Activated CD8-positive, alpha-beta T cell treated with anti-CD3 and anti-CD28 coated beads, Interleukin-2, amount 10 ng/mL, durations not matched to agents 7 days and 5 days (primary cell): Measurements from ENCODE around the gene DTNB. TPM values are rescaled to one million over a fixed set of nuclear protein-coding genes. Genes with fewer than 3 reads are reported as not detected.

Experiments used
- ATAC-seq: fragments of 150-1000 bp; cut with Tn5 transposase; one replicate; pipeline ENCODE4 v1.10.0; 2021; ENCODE audit warnings: moderate library complexity
- CTCF ChIA-PET: fragments of 350-600 bp; sonication (Branson Sonifier 250); formaldehyde crosslinking; loops from one replicate; lab custom pipeline; 2021; ENCODE audit warnings: antibody characterized with exemption; lab: Charles Lee
- POLR2A ChIA-PET: fragments of 350-600 bp; sonication (Branson Sonifier 250); formaldehyde crosslinking; loops from one replicate; lab custom pipeline; 2021; ENCODE audit warnings: antibody characterized with exemption; lab: Charles Lee
- DNase-seq: peaks from one replicate; pipeline ENCODE4 v3.0.0-alpha.2; 2020
- H3K27ac Mint-ChIP-seq: one replicate; pipeline ENCODE4 v1.8.0; 2021; ENCODE audit warnings: mild to moderate bottlenecking, mixed read lengths
- H3K27me3 Mint-ChIP-seq: one replicate; pipeline ENCODE4 v1.8.0; 2021; ENCODE audit warnings: low read depth, mixed read lengths
- H3K36me3 Mint-ChIP-seq: one replicate; pipeline ENCODE4 v1.8.0; 2021; ENCODE audit warnings: low read depth, mixed read lengths
- H3K4me1 Mint-ChIP-seq: one replicate; pipeline ENCODE4 v1.8.0; 2021; ENCODE audit warnings: low read depth, mixed read lengths
- H3K4me3 Mint-ChIP-seq: one replicate; pipeline ENCODE4 v1.8.0; 2021; ENCODE audit warnings: mild to moderate bottlenecking, mixed read lengths
- H3K9me3 Mint-ChIP-seq: one replicate; pipeline ENCODE4 v1.8.0; 2022; ENCODE audit warnings: mixed read lengths; ENCODE audit not compliant: insufficient read depth
- total RNA-seq, 2 experiments: library from RNA; stranded (reverse); gene quantifications; one replicate each; pipeline ENCODE4 v1.2.3, GENCODE V29; 2021

The DTNB gene
- total RNA-seq, 2 experiments from 2014 or later = 29.2 to 31.2 TPM

DNA sequence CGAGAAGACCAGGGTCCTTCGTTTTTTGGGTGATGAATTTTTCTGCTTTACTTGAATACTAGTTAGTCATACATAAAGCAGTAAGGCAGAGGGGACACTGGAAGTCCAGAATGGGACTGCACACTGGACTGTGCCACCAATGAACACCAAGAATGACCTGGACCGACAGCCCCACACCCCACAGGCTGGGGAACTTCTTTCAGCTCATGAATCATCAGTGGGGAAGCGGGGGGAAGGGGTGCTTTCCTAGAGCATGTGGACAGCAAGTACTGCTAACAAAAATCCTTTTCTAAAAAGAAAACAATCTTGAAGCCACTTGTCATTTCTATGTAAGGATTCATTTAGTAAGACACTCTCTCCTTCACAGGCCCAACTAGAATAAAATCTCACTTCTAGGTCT, 86.0 kb downstream of the DTNB start:
- H3K4me3 Mint-ChIP-seq = no peak overlapping the region
- DNase-seq (no peak), ATAC-seq (no peak)
- no peaks in the 10 kb centered on the region for H3K27me3 Mint-ChIP-seq
- ChIA-PET POLR2A (interaction anchor here (0.7 kb wide), 1 partner anchor 286 kb away, joined by 3 read pairs; no protein-coding TSS in a partner anchor), CTCF (interaction anchor here (0.5 to 1.2 kb wide), 2 partner anchors 12 to 21 kb away, joined by 3 read pairs; no protein-coding TSS in a partner anchor)
- peaks cover 3% of the 10 kb centered on the region for H3K36me3 Mint-ChIP-seq
- peaks cover 37% of the 10 kb centered on the region for H3K4me1 Mint-ChIP-seq
- no peak overlapping the region for H3K27ac Mint-ChIP-seq
- H3K9me3 Mint-ChIP-seq = no peaks in the 10 kb centered on the region

DNA sequence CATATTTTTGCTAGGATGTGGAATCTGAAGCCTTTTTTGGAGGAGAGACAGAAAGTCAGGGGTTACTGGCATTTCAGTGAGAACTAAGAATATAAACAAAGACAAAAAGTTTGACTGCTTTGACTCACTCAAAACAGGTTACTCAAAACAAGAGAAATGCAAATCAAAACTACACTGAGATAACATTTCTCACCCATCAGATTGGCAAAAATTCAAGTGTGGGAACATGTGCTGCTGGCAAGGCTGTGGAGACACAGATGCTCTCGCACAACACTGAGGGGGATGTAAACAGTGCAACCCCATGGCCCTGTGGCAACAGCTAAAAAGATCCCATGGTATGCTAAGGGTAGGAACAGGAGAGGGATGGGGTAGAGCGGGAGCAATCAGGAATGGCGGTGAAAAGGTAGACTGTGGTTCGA, 86.6 kb downstream of the DTNB start:
- H3K4me1 Mint-ChIP-seq = peaks cover 30% of the 10 kb centered on the region
- ChIA-PET POLR2A (interaction anchor here (0.7 kb wide), 1 partner anchor 285 kb away, joined by 3 read pairs; no protein-coding TSS in a partner anchor), CTCF (interaction anchor here (0.5 to 2.9 kb wide), 2 partner anchors 11 to 20 kb away, joined by 3 to 8 read pairs; no protein-coding TSS in a partner anchor)
- no peak overlapping the region for H3K4me3 Mint-ChIP-seq
- no peak overlapping the region for H3K27ac Mint-ChIP-seq
- no peaks in the 10 kb centered on the region for H3K36me3 Mint-ChIP-seq
- DNase-seq (no peak), ATAC-seq (no peak)
- no peaks in the 10 kb centered on the region for H3K27me3 Mint-ChIP-seq
- no peaks in the 10 kb centered on the region for H3K9me3 Mint-ChIP-seq

DNA sequence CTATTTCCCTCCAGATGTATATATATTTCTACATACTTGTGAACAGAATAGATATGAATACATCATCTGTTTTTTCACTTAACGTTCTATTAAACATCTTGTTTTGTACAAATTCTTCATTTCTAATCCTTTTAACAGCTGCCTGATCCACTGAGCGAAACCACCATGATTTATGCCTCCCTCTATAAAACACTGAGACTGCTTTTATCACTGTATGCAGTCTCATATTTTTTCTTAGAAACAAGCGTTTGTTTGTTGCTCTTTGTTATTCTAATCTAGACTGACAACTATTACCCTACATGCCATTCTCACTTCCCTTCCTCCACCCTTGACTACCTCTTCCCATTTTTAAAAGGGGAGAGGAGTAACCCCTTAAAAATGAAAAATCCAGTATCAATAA, 88.2 kb downstream of the DTNB start:
- ChIA-PET POLR2A (interaction anchor here (0.7 kb wide), 1 partner anchor 116 kb away, joined by 4 read pairs; no protein-coding TSS in a partner anchor), CTCF (interaction anchor here (1.0 to 2.9 kb wide), 2 partner anchors 18 to 22 kb away, joined by 3 to 8 read pairs; no protein-coding TSS in a partner anchor)
- Mint-ChIP-seq H3K9me3 (no peaks in the 10 kb centered on the region), H3K27ac (no peak overlapping the region), H3K36me3 (no peaks in the 10 kb centered on the region), H3K4me3 (no peak overlapping the region), H3K27me3 (no peaks in the 10 kb centered on the region), H3K4me1 (peaks cover 26% of the 10 kb centered on the region)
- ATAC-seq (no peak), DNase-seq (no peak)

DNA sequence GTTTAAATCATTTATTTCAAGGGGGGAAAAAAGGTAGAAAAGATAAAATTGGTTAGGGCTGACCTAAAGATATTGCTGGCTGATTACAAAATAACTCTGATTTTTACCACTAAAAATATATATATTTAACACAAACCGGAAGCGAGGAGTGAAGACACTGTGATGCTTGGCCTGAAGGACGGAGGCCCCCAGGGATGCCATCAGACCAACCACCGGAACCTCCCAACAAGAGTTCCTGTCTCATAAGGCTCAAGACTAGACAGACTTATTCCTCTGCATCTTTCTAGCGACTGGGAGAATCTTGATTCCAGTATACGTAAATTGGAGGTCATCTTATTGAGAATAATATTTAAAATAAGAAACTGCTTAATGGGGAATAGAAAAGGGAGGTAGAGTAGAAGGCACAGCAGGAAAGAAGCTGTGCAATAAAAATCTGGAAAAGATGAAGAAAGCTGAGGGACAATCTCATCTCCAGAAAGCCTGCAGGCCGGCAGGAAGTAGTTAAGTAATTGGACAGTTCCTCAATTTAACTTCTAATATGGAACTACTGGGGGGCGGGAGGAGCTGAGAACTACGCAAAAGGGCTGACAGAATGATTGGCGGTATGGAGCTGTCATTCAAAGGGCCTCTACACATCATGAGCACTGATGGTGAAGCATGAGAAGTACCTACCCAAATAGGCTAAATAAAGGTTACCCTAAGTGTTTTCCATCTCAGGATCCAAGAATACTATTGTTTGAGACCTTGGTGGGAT, 91.1 kb downstream of the DTNB start:
- Mint-ChIP-seq H3K4me1 (peaks cover 9% of the 10 kb centered on the region), H3K9me3 (no peaks in the 10 kb centered on the region), H3K27me3 (no peaks in the 10 kb centered on the region), H3K27ac (no peak overlapping the region), H3K4me3 (no peak overlapping the region), H3K36me3 (peaks cover 6% of the 10 kb centered on the region)
- DNase-seq (no peak), ATAC-seq (no peak)
- POLR2A ChIA-PET = no interaction called here
- CTCF ChIA-PET = interaction anchor here (1.2 kb wide), 1 partner anchor 15 kb away, joined by 4 read pairs; no protein-coding TSS in a partner anchor

DNA sequence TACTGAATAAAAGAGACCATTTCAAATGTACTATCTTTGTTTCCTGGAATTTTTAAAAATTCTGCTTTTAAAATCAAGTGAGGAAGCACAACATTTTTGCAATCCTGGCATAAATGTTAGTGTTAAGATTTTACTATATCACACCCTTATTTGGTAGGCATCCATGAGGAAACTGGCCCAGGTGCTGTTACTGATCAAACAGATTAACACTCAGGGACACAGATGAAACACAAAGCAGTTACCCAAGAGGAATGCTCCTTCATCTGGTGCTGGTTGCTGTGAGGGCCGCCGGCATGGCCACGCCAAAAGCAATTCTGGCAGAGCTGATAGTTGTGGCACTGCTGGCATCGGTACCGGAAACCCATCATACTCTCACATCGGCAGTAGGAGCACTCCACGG, 96.8 kb downstream of the DTNB start:
- DNase-seq (no peak), ATAC-seq (no peak)
- ChIA-PET POLR2A (no interaction called here), CTCF (no interaction called here)
- no peaks in the 10 kb centered on the region for H3K27me3 Mint-ChIP-seq
- H3K27ac Mint-ChIP-seq = no peak overlapping the region
- no peak overlapping the region for H3K4me3 Mint-ChIP-seq
- H3K4me1 Mint-ChIP-seq = no peaks in the 10 kb centered on the region
- peaks cover 8% of the 10 kb centered on the region for H3K36me3 Mint-ChIP-seq
- no peaks in the 10 kb centered on the region for H3K9me3 Mint-ChIP-seq

DNA sequence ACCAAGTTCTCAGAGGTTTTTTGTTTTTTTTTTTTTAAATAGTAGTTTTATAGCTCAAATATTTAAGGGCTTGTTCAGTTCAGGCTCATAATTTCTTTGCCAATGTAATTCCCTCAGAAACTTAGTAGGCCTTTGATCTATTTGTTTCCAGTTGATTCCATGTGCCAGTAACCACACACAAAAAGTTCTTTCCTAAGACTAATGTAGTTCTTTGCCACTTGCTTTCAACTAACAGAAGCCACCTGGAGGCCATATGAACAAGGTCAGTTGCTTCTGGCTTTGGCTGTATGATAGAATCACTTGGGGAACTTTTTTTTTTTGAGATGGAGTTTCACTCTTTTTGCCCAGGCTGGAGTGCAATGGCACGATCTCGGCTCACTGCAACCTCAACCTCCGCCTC, 100.7 kb downstream of the DTNB start:
- ATAC-seq = no peak
- ChIA-PET POLR2A (no interaction called here), CTCF (no interaction called here)
- Mint-ChIP-seq H3K27me3 (no peaks in the 10 kb centered on the region), H3K36me3 (peaks cover 2% of the 10 kb centered on the region), H3K4me1 (no peaks in the 10 kb centered on the region), H3K27ac (no peak overlapping the region), H3K9me3 (no peaks in the 10 kb centered on the region), H3K4me3 (no peak overlapping the region)
- DNase-seq = no peak

DNA sequence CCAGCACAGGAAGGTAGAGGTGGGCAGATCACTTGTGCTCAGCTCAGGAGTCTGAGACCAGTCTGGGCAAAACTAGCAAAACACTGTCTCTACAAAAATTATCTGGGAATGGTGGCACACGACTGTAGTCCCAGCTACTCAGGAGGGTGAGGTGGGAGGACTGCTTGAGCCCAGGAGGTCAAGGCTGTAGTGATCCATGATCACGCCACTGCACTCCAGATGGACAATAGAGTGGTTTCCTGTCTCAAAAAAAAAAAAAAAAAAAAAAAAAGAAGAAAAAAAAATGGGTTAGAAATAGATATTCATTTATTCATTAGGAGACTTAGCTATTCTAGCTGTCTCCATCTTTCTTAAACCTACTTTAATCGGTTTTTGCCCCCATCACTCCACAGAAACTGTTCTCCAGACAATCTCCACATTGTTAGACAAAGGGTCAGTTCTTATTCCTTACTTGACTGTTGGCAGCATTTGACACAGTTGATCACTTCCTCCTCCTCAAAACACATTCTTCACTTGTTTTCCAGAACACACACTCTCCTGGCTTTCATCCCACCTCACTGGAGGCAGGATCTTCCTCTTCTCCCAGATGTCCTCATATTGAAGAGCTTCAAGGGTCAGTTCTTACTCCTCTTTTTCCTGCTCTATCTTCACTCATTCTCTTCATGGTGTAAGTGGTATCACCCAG, 103.1 kb downstream of the DTNB start:
- no peaks in the 10 kb centered on the region for H3K9me3 Mint-ChIP-seq
- no peak for DNase-seq
- H3K4me3 Mint-ChIP-seq = no peak overlapping the region
- H3K4me1 Mint-ChIP-seq = peaks cover 19% of the 10 kb centered on the region
- no peak for ATAC-seq
- H3K27ac Mint-ChIP-seq = no peak overlapping the region
- POLR2A ChIA-PET = no interaction called here
- no peaks in the 10 kb centered on the region for H3K36me3 Mint-ChIP-seq
- CTCF ChIA-PET = interaction anchor here (0.6 kb wide), 1 partner anchor 208 kb away, joined by 3 read pairs; no protein-coding TSS in a partner anchor
- no peaks in the 10 kb centered on the region for H3K27me3 Mint-ChIP-seq

DNA sequence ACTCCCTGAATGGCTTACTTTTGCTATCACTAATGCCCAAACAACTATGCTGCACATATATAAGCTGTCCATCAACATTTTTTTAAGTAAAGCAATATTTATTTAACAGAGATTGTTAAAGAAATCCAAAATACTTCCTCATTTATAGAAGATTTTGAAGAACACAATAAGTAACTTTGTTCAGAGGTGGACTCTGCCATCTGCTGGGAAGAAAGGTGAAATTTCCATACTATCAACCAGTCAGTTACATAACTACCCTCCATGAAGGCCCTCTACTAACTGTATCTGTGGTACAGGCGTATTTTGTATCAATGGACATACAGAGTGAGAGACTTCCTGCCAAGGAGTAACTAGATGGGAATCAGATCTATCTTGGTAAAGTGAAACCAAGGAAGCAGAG, 106.0 kb downstream of the DTNB start:
- POLR2A ChIA-PET = interaction anchor here (1.1 kb wide), 1 partner anchor 9 kb away, joined by 3 read pairs; no protein-coding TSS in a partner anchor
- Mint-ChIP-seq H3K4me3 (no peak overlapping the region), H3K27me3 (no peaks in the 10 kb centered on the region), H3K4me1 (peaks cover 19% of the 10 kb centered on the region), H3K36me3 (peaks cover 4% of the 10 kb centered on the region), H3K27ac (peak overlapping the region; percentile 73), H3K9me3 (no peaks in the 10 kb centered on the region)
- DNase-seq (peak; percentile 52), ATAC-seq (peak; percentile 74)
- CTCF ChIA-PET = interaction anchor here (0.8 to 3.5 kb wide), 33 partner anchors 9 to 592 kb away, joined by 3 to 25 read pairs (median 5); no protein-coding TSS in a partner anchor

DNA sequence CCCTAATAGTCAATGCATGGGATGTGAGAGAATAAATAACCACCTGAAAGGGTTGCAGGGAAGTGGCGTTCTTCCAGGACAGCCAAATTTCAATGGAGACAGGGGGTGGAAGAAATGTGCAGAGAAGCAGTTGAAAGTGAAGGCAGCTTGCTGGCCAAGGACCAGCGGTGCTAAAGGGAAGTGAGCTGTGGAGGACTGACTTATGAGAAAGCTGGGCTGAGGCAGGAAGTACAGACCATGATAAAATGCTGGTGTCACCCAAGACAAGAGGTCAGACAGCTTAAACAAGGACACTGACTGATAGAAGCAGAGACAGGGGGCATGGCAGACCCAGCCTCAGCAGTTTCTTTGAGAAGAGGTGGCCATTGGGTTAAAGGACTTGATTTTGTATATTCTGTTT, 106.7 kb downstream of the DTNB start:
- ChIA-PET POLR2A (interaction anchor here (1.1 kb wide), 1 partner anchor 8 kb away, joined by 3 read pairs; no protein-coding TSS in a partner anchor), CTCF (interaction anchor here (0.6 to 3.5 kb wide), 48 partner anchors 8 to 591 kb away, joined by 3 to 25 read pairs (median 4); no protein-coding TSS in a partner anchor)
- Mint-ChIP-seq H3K27ac (peak overlapping the region; percentile 73), H3K27me3 (no peaks in the 10 kb centered on the region), H3K36me3 (peaks cover 6% of the 10 kb centered on the region), H3K4me1 (peaks cover 24% of the 10 kb centered on the region), H3K4me3 (no peak overlapping the region), H3K9me3 (no peaks in the 10 kb centered on the region)
- ATAC-seq (peak; percentile 67), DNase-seq (peak; percentile 41)

DNA sequence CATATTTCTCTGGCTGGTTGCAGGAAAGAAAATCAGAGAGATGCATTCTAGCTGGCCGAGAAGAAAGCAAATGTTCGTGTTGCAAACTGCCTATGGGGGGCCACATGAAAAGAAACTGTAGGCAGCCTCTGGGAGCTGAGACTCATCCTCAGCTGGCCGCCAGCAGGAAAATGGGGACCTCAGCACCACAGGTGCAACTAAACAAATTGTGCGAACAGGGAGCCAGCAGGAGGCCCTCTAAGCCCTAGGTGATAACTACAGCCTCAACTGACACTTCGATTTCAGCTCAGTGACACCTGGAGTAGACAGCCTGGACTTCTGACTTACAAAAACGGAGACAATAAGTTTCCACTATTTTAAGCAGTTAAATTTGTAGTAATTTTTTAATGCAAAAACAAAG, 107.3 kb downstream of the DTNB start:
- CTCF ChIA-PET = interaction anchor here (0.6 to 3.5 kb wide), 31 partner anchors 8 to 590 kb away, joined by 3 to 25 read pairs (median 5); no protein-coding TSS in a partner anchor
- H3K9me3 Mint-ChIP-seq = no peaks in the 10 kb centered on the region
- POLR2A ChIA-PET = interaction anchor here (1.3 kb wide), 1 partner anchor 271 kb away, joined by 3 read pairs; no protein-coding TSS in a partner anchor
- no peak overlapping the region for H3K27ac Mint-ChIP-seq
- DNase-seq (no peak), ATAC-seq (no peak)
- no peaks in the 10 kb centered on the region for H3K27me3 Mint-ChIP-seq
- H3K4me1 Mint-ChIP-seq = peaks cover 27% of the 10 kb centered on the region
- H3K36me3 Mint-ChIP-seq = peaks cover 7% of the 10 kb centered on the region
- no peak overlapping the region for H3K4me3 Mint-ChIP-seq

DNA sequence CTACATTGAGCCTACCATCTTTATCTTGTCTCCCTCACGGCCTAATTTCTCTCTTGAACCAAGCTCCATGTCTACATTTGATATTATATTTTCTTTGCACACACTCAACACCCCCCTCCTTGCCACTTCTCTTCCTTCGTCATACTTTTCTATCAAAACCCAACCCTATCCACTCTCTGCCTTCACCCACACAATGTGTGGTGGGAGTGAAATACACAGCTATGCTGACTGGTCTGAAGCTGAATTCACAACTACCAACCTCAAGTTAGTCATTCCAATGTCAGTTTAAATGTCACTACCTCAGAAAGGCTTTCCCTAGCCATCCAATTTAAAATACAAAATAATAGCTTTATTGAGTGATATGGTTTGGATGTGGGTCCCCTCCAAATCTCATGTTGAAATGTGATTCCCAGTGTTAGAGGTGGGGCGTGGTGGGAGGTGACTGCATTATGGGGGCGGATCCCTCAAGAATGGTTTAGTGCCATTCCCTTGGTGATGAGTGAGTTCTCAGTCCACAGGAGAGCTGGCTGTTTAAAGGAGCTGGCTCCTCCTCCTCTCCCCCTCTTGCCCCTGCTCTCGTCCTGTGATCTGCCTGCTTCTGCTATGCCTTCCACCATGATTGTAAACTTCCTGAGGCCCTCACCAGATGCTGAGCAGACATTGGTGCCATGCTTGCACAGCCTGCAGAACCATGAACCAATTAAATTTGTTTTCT, 112.1 kb downstream of the DTNB start:
- Mint-ChIP-seq H3K4me1 (peaks cover 50% of the 10 kb centered on the region), H3K9me3 (no peaks in the 10 kb centered on the region), H3K27ac (peak overlapping the region; percentile 74), H3K36me3 (peaks cover 20% of the 10 kb centered on the region), H3K27me3 (no peaks in the 10 kb centered on the region), H3K4me3 (no peak overlapping the region)
- ChIA-PET POLR2A (no interaction called here), CTCF (no interaction called here)
- no peak for DNase-seq
- ATAC-seq = no peak
